ENCODE results near the gene VN1R5. TPM values are rescaled to one million over a fixed set of nuclear protein-coding genes. Genes with fewer than 3 reads are reported as not detected.

The VN1R5 gene
- total and polyA plus RNA-seq, 2 donors (not counting 3 experiments of a cell fraction or from before 2014, with no cell fraction given), result not detected

- BruUV-seq (replicated peaks), result no TSS peak
- Histone ChIP-seq H3K9me1 (replicated peaks; ENCODE audit: control insufficient read depth, extremely low read depth, insufficient read depth, low read length) (no peaks in the 10 kb centered on the region), H3K9ac (replicated peaks; ENCODE audit: extremely low read depth, insufficient read depth, low read length) (no peak overlapping the region), H3K36me3 (ENCODE audit: control insufficient read depth in 2 of 2, extremely low read depth in 1 of 2, insufficient read depth in 2 of 2, low read length in 2 of 2) (no peaks in the 10 kb centered on the region), H2AFZ (ENCODE audit: low read depth, low read length) (no peak overlapping the region), H3K79me2 (ENCODE audit: control insufficient read depth, insufficient read depth, low read length) (no peaks in the 10 kb centered on the region), H3K4me3 (replicated peaks in 1 of 3; ENCODE audit: insufficient read depth in 1 of 3, low read depth in 1 of 3, low read length in 3 of 3) (no peak overlapping the region), H3K4me1 (ENCODE audit: control insufficient read depth, extremely low read depth, insufficient read depth, low read length) (no peaks in the 10 kb centered on the region), H3K4me2 (ENCODE audit: insufficient read depth, low read length) (no peak overlapping the region), H4K20me1 (replicated peaks; ENCODE audit: control insufficient read depth, extremely low read depth, insufficient read depth, low read length) (no peaks in the 10 kb centered on the region), H3K27ac (ENCODE audit: insufficient read depth, low read depth, low read length) (no peak overlapping the region), H3K27me3 (ENCODE audit: control insufficient read depth in 2 of 2, insufficient read depth in 2 of 2, low read length in 2 of 2) (no peaks in the 10 kb centered on the region), H3K9me3 (replicated peaks; ENCODE audit: control insufficient read depth, insufficient read depth, low read length) (no peaks in the 10 kb centered on the region)
- FAIRE-seq (no peak), DNase-seq (ENCODE audit: low read depth, low spot score) (no peak)
- ChIA-PET CTCF (no interaction called here), POLR2A (no interaction called here)
- no peak for TF ChIP-seq JUN (IDR thresholded peaks at IDR 0.05; ENCODE audit: borderline replicate concordance, insufficient read depth, insufficient read length, low read depth)
- TF ChIP-seq EZH2 (IDR thresholded peaks at IDR 0.05; ENCODE audit: borderline replicate concordance, low read depth, low read length, severe bottlenecking), result no peak
- TF ChIP-seq POLR2A (IDR thresholded peaks at IDR 0.05; ENCODE audit: low read depth, low read length), result no peak
- no peak for TF ChIP-seq FOS (IDR thresholded peaks at IDR 0.05; ENCODE audit: borderline replicate concordance, insufficient read depth, low read length)
- no peak for TF ChIP-seq MYC (IDR thresholded peaks at IDR 0.05; ENCODE audit: low read depth, low read length)
- TF ChIP-seq POLR2AphosphoS5 (IDR thresholded peaks at IDR 0.05; ENCODE audit: insufficient read depth, low read depth, low read length), result no peak
- TF ChIP-seq, protein P1, sequence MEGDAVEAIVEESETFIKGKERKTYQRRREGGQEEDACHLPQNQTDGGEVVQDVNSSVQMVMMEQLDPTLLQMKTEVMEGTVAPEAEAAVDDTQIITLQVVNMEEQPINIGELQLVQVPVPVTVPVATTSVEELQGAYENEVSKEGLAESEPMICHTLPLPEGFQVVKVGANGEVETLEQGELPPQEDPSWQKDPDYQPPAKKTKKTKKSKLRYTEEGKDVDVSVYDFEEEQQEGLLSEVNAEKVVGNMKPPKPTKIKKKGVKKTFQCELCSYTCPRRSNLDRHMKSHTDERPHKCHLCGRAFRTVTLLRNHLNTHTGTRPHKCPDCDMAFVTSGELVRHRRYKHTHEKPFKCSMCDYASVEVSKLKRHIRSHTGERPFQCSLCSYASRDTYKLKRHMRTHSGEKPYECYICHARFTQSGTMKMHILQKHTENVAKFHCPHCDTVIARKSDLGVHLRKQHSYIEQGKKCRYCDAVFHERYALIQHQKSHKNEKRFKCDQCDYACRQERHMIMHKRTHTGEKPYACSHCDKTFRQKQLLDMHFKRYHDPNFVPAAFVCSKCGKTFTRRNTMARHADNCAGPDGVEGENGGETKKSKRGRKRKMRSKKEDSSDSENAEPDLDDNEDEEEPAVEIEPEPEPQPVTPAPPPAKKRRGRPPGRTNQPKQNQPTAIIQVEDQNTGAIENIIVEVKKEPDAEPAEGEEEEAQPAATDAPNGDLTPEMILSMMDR (IDR thresholded peaks at IDR 0.05; ENCODE audit: extremely low read depth in 1 of 2, insufficient read depth in 1 of 2, low read depth in 1 of 2, low read length in 2 of 2), result no peak
- no peak for TF ChIP-seq MAX (IDR thresholded peaks at IDR 0.05; ENCODE audit: insufficient read depth, insufficient read length)
- no peak for TF ChIP-seq GATA2 (IDR thresholded peaks at IDR 0.05; ENCODE audit: insufficient read depth, insufficient read length, low read depth, low read length)
- intact Hi-C loops (cut with micrococcal nuclease), result no loop called here
- dilution Hi-C loops (cut with MboI; ENCODE audit: extremely low pct_ligation_motif_present, low sequenced_read_pairs), result no loop called here
These were observed 9.4 kb upstream of the VN1R5 start for GRCh38 chr1:247246325-247247115.

All from endothelial cell of umbilical vein (primary cell).